Adrenal gland (tissue), 5 donors: Measurements from ENCODE around the gene ITGB5.

ENCODE experiments used
- POLR2A ChIP-seq, 2 donors: fragments of 450-650 bp; IDR thresholded peaks; one replicate each; pipeline ENCODE4 v1.6.1; 2017; ENCODE audit warnings: antibody characterized with exemption in 2 of 2, mild to moderate bottlenecking in 2 of 2, moderate library complexity in 1 of 2
- TF ChIP-seq, protein P1 (sequence below), 6 experiments: fragments of 450-650 bp in 4 of 6; fragments of 200-600 bp in 2 of 6; sonication (generic) in 1 of 6; IDR thresholded peaks; 1 replicate in 5 of 6; 2 replicates in 1 of 6; pipeline versions ENCODE4 v1.5.1 to v1.8.0; 2016 to 2021; ENCODE audit warnings: antibody characterized with exemption in 6 of 6, mild to moderate bottlenecking in 2 of 6, moderate library complexity in 1 of 6
- donor health status: DM: no; HTN: no; CAD: no.

DNA sequence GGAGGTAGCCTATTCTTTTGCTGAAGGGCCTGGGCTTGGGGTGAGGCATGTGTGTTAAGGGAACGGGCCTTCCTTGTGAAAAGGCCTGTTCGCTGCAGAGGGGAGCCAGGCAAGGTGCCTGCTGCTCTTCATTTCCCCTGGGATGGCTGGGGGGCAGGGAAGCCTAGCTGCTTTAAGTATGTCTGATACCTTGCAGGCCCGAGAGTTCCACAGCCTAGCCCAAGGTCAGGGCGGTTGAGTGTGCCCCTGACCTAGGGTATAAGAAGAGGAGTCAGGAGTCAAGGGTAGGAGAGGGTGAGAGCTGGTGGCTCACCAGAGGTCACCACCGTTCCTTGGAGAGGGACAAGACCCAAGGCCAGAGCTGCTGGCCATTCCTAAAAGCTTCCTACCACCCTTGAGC lies 110.3 kb downstream of the ITGB5 start:
- no peak for TF ChIP-seq POLR2A (IDR thresholded peaks at IDR 0.05)
- TF ChIP-seq, protein P1, sequence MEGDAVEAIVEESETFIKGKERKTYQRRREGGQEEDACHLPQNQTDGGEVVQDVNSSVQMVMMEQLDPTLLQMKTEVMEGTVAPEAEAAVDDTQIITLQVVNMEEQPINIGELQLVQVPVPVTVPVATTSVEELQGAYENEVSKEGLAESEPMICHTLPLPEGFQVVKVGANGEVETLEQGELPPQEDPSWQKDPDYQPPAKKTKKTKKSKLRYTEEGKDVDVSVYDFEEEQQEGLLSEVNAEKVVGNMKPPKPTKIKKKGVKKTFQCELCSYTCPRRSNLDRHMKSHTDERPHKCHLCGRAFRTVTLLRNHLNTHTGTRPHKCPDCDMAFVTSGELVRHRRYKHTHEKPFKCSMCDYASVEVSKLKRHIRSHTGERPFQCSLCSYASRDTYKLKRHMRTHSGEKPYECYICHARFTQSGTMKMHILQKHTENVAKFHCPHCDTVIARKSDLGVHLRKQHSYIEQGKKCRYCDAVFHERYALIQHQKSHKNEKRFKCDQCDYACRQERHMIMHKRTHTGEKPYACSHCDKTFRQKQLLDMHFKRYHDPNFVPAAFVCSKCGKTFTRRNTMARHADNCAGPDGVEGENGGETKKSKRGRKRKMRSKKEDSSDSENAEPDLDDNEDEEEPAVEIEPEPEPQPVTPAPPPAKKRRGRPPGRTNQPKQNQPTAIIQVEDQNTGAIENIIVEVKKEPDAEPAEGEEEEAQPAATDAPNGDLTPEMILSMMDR (IDR thresholded peaks at IDR 0.05): no peak
